ENCODE measurements around the gene UGT1A3. TPM values are rescaled to one million over a fixed set of nuclear protein-coding genes. Genes with fewer than 3 reads are reported as not detected.

The UGT1A3 gene
- total RNA-seq, 1 donor from 2014 or later = not detected

GRCh38 chr2:233791151-233791882, 62.5 kb downstream of the UGT1A3 start:
- no peaks in the 10 kb centered on the region for H3K27me3 ChIP-seq (ENCODE audit: control insufficient read depth, insufficient read depth, low read length)
- DNase-seq (ENCODE audit: low read depth) = no peak
- H3K36me3 ChIP-seq (ENCODE audit: control insufficient read depth, insufficient read depth, low read length) = no peaks in the 10 kb centered on the region
- no peak for TF ChIP-seq CTCF (IDR thresholded peaks at IDR 0.05; ENCODE audit: insufficient read depth, low read length, poor library complexity, severe bottlenecking)
- no peak overlapping the region for H3K4me3 ChIP-seq (ENCODE audit: low read depth, low read length)

GRCh38 chr2:233791883-233792329, 63.1 kb downstream of the UGT1A3 start:
- DNase-seq (ENCODE audit: low read depth) = no peak
- Histone ChIP-seq H3K4me3 (ENCODE audit: low read depth, low read length) (no peak overlapping the region), H3K36me3 (ENCODE audit: control insufficient read depth, insufficient read depth, low read length) (no peaks in the 10 kb centered on the region), H3K27me3 (ENCODE audit: control insufficient read depth, insufficient read depth, low read length) (no peaks in the 10 kb centered on the region)
- no peak for TF ChIP-seq CTCF (IDR thresholded peaks at IDR 0.05; ENCODE audit: insufficient read depth, low read length, poor library complexity, severe bottlenecking)

GRCh38 chr2:233792720-233793119, 63.9 kb downstream of the UGT1A3 start:
- TF ChIP-seq CTCF (IDR thresholded peaks at IDR 0.05; ENCODE audit: insufficient read depth, low read length, poor library complexity, severe bottlenecking) = no peak
- Histone ChIP-seq H3K4me3 (ENCODE audit: low read depth, low read length) (no peak overlapping the region), H3K27me3 (ENCODE audit: control insufficient read depth, insufficient read depth, low read length) (no peaks in the 10 kb centered on the region), H3K36me3 (ENCODE audit: control insufficient read depth, insufficient read depth, low read length) (no peaks in the 10 kb centered on the region)
- DNase-seq (ENCODE audit: low read depth) = no peak

- Histone ChIP-seq H3K4me3 (ENCODE audit: low read depth, low read length) (no peak overlapping the region), H3K36me3 (ENCODE audit: control insufficient read depth, insufficient read depth, low read length) (no peaks in the 10 kb centered on the region), H3K27me3 (ENCODE audit: control insufficient read depth, insufficient read depth, low read length) (no peaks in the 10 kb centered on the region)
- TF ChIP-seq CTCF (IDR thresholded peaks at IDR 0.05; ENCODE audit: insufficient read depth, low read length, poor library complexity, severe bottlenecking) = no peak
- no peak for DNase-seq (ENCODE audit: low read depth)
These were observed 64.8 kb downstream of the UGT1A3 start for GRCh38 chr2:233793465-233794127.

GRCh38 chr2:233794128-233794658, 65.4 kb downstream of the UGT1A3 start:
- H3K4me3 ChIP-seq (ENCODE audit: low read depth, low read length) = no peak overlapping the region
- H3K27me3 ChIP-seq (ENCODE audit: control insufficient read depth, insufficient read depth, low read length) = no peaks in the 10 kb centered on the region
- TF ChIP-seq CTCF (IDR thresholded peaks at IDR 0.05; ENCODE audit: insufficient read depth, low read length, poor library complexity, severe bottlenecking) = no peak
- H3K36me3 ChIP-seq (ENCODE audit: control insufficient read depth, insufficient read depth, low read length) = no peaks in the 10 kb centered on the region
- no peak for DNase-seq (ENCODE audit: low read depth)

Measured in kidney epithelial cell (primary cell).